Dermis blood vessel endothelial cell (primary cell): ENCODE results near the gene GSC. TPM values are rescaled to one million over a fixed set of nuclear protein-coding genes. Genes with fewer than 3 reads are reported as not detected.
A peak's percentile ranks its signal among the peaks of the same experiment; 100 is the strongest.
"Not testable (repeated sequence)": the region's sequence is repeated elsewhere in the genome, so short reads cannot be mapped to it uniquely, and the experiment has no call there.

Source experiments
- DNase-seq: peaks from one replicate; pipeline ENCODE4 v3.0.0; 2010
- total RNA-seq: library from RNA; depleted of rRNA; stranded (reverse); fragments of >200 nt; gene quantifications from 2 replicates; pipeline ENCODE4 v1.2.3, GENCODE V29; 2014

GSC gene
- not detected in 2 replicates for total RNA-seq

- DNase-seq = peak; percentile 42
Measured at GRCh38 chr14:94769391-94770250, at the start of gene GSC. GSC (minus strand) TSS chr14:94770113; CDS start chr14:94770015, 98 bp downstream.

DNA sequence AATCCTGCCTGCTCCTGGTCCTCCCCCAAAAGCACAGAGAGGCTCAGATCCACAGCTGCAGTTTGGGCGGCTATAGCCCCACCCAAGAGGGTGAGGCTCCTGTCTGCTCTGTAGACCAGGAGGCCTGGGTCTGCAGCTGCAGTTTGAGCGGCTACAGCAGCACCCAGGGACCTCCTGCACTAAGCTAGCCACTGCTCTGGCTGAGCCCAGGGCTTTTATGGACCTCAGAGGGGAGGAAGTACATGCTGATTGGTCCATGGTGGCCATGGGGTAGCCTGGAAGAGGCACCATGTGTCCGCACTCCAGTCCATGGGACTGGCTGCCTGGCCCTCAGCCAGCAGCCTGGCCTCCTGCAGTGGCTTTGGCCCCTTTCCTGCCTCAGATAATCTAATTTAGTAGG lies 49.6 kb upstream of the GSC start:
- DNase-seq = no peak

- no peak for DNase-seq
Measured at GRCh38 chr14:94816113-94816512, 46.2 kb upstream of the GSC start.

DNA sequence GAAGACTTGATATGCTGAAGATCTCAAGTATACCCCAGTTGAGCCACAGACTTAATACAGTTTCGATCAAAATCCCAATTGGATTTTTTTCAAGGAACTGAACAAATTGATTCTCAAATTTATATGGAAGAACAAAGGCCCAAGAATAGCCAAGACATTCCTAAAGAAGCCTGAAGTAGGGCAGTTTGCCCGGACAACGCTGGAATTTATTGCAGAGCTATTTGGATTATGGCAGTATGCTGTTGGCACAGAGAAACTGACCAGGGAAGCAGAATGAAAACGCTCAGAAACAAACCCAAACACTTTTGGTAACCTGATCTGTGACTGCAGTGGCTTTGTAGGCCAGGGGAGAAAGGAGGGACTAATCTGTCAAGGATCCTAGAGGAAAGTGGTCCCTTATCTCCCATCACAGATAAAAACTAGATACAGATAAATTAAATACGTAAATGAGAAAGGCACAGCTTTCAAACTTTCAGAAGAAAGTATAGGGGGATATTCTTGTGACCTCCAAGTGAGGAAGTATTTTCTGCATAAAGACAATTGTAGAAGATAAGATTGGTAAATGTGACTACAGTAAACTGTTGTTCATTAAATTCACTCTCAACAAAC lies 35.9 kb upstream of the GSC start:
- no peak for DNase-seq

- DNase-seq = no peak
Measured at GRCh38 chr14:94801225-94801624, 31.3 kb upstream of the GSC start.

DNA sequence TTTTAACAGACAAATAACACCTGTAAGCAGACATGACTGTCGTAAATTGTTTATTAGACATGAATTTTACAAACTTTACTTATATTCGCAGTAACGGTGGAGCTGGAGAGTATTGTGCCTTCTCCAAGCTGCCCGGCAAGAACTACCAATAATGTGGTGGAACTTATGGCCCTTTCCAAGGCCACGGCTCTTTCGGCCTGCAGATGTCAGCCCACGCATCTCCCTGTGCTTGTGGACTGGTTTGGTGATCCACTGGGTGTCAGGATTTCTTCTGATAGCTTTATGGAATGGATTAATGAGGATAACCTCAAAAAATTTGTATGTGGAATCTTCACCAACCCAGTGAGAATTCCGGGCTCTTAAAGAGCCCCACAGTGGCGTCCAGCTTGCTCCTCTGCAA lies 30.9 kb upstream of the GSC start:
- not testable (repeated sequence) for DNase-seq

DNA sequence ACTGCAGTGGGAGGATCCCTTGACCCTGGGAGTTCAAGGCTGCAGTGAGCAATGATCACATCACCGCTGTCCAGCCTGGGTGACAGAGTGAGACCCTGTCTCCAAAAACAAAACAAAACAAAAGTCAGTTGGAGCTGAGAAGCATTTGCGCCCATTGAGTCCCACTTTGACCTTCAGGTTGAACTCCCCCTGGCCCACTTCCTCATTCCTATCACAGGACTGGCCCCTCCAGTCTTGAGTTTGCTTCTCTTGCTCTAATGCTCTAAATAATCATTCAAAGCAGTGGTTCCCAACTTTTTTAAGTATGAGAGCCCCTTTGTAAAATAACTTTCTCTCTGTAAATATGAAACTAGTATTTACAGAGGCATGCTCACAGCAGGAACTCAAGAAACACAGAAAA lies 28.0 kb upstream of the GSC start:
- no peak for DNase-seq

GRCh38 chr14:94796278-94796677 lies 26.4 kb upstream of the GSC start:
- DNase-seq = no peak

GRCh38 chr14:94795372-94795771 lies 25.5 kb upstream of the GSC start:
- DNase-seq = no peak

DNA sequence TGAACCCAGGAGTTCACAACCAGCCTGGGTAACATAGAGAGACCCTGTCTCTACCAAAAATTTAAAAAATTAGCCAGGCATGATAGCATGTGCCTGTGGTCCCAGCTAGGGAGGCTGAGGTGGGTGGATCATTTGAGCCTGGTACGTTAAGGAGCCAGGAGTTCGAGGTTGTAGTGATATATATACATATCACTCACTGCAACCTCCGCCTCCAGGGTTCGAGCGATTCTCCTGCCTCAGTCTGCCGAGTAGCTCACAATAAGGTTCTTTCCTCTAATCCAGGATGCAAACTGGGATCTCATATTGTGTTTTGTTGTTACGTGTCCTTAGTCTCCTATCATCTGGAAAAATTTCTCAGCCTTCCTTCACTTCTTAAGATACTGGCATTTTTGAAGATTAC lies 24.0 kb upstream of the GSC start:
- no peak for DNase-seq

GRCh38 chr14:94787655-94788054 lies 17.7 kb upstream of the GSC start:
- no peak for DNase-seq

GRCh38 chr14:94787092-94787491 lies 17.2 kb upstream of the GSC start:
- DNase-seq = no peak

DNA sequence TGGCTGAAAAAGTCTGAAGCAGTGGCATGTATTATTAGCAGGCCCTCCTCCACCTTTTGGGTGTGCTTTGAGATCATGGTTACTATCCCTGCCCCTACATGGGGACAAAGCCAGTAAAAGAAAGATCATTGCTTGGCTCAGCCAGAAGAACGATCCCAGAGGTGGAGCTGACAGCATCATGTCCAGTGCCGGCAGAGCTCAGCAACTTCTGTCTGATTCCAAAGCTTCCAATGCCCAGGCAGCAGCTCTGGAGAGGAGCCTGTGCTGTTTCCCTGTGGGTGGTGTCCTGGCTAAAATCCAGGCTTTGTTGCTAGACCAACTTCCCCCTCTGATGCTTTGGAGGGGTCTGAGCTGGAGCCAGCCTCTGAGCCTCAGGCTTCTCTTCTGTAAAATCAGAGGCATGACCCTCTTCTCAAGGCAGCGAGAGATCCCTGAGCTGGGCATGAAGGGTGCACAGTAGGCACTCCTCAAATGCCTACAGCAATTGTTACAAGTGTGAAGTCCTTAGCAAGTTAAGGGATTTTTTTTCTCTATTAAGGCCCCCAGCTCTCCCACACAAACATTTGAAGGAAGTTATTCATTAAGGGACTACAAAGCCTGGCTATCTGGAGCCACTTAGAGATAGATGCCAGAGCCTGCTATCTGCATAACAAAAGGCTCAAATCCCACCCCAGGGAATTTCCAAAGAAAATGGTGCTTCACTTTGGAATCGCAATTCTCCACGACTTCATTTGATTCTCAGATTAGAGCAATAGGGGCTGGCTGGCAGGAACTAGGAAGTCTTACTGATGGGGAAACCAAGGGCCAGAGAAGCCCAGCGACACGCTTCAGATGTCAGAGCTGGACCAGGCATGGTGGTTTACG lies 10.9 kb upstream of the GSC start:
- no peak for DNase-seq

DNA sequence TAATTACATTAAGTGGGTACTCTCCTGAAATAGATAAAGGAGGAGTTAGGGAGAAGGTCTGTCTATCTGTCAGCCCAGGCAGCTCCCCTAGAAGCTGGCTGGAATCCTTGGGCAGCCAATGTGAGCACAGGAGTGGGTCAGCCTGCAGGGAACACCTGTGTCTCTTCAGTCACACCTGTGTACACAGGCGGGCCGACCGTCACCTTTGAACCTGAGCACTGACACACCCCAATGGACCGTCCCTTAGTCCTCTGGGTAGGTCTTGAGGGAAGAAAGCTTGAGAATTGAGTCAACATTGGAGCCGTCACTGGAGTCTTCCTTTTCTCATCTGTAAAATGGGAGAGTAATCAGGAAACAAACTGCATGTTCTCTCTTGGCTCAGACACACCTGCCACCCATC lies 9.8 kb upstream of the GSC start:
- DNase-seq = no peak

GRCh38 chr14:94775871-94776210 lies 5.9 kb upstream of the GSC start:
- peak; percentile 28 for DNase-seq

DNA sequence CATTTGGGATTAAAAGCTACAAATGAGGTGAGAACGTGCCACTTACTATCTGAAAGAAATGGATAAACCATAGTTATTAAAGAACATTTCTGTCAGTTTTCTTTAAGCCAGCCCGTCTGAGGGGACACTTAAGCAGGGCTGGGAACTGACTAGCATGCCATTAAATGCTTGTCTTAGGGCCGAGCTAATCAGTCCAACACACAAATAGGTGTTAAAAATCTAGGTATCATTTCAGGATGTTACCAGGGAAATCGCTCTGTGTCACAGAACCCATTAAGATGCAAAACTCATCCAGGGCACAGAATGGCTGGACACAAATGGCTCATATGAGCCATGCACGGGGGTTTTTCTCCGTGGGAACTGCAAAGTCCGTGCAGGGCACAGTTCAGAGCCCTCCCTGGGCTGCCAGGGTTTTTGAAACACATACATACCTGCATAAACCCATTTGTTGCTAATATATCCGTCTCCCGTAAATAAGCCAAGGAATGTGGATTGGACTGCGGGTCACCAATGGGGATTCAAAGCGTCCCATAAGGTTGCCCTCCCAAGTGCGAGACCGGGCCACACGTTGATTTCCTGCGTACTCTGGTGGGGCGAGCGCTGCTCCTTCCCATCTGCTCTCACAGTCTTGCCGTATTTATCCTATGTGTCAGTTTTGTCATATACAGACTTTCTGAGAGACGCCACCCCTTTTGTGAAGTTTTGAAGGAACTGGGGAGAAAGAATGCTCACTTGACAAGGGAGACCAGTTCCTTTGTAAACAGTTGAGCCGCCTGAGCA lies 5.4 kb upstream of the GSC start:
- no peak for DNase-seq

- DNase-seq = no peak
Measured at GRCh38 chr14:94774344-94775090, 4.6 kb upstream of the GSC start.

GRCh38 chr14:94773655-94774343 lies 3.9 kb upstream of the GSC start:
- no peak for DNase-seq

GRCh38 chr14:94773061-94773648 lies 3.2 kb upstream of the GSC start:
- peak; percentile 13 for DNase-seq

- DNase-seq = no peak
Measured at GRCh38 chr14:94772548-94772947, 2.6 kb upstream of the GSC start.
